K562 (cell line): ENCODE data around the gene SLC24A3. TPM values are rescaled to one million over a fixed set of nuclear protein-coding genes. Genes with fewer than 3 reads are reported as not detected.

ENCODE experiments used
- ATAC-seq: fragments of 200-7000 bp; cut with Tn5 transposase; 3 replicates; pipeline ENCODE4 v1.9.1; 2020; ENCODE audit warnings: moderate library complexity
- BruUV-seq: library from RNA; stranded (reverse); fragments of 400-500 nt; replicated peaks from 2 replicates; lab custom pipeline; 2021; lab: Mats Ljungman, UMichigan
- CTCF ChIA-PET: fragments of 300-600 bp; formaldehyde crosslinking; extraction: SDS; loops from one replicate; lab custom pipeline; 2021; ENCODE audit warnings: low intra/inter-chr PET ratio; lab: Yijun Ruan, JAX
- POLR2A ChIA-PET: fragments of 300-600, 350-650 bp; sonication (Branson Sonifier 250); formaldehyde crosslinking; extraction: SDS; loops from one replicate; lab custom pipeline; 2021; ENCODE audit warnings: antibody characterized with exemption, inconsistent platforms; lab: Yijun Ruan, JAX
- DNase-seq, 4 experiments: peaks; one replicate each; pipeline versions ENCODE4 v3.0.0 to v3.0.0-alpha.2; 2011 to 2018; ENCODE audit warnings: low spot score in 3 of 4, mixed read lengths in 3 of 4; ENCODE audit errors: extremely low read depth in 1 of 4
- FAIRE-seq: peaks from 2 replicates; lab custom pipeline; 2011; peaks lifted over from hg19 to GRCh38; lab: Jason Lieb, UNC
- H2AFZ ChIP-seq: 2 replicates; pipeline ENCODE4 v1.6.0; 2011; ENCODE audit warnings: low read depth, low read length, control low read depth, inconsistent platforms
- H3K27ac ChIP-seq: fragments of 200-600 bp; 3 replicates; pipeline ENCODE4 v1.8.0; 2011; ENCODE audit warnings: low read depth, mild to moderate bottlenecking, control low read depth, inconsistent platforms, low read length, moderate library complexity, mixed read lengths; ENCODE audit errors: extremely low read depth
- H3K27me3 ChIP-seq, 2 experiments: fragments of 300-600 bp in 1 of 2; 2 replicates in 1 of 2; 3 replicates in 1 of 2; pipeline versions ENCODE4 v1.6.0 to v1.8.0; 2011; ENCODE audit warnings: inconsistent platforms in 2 of 2, low read length in 2 of 2, mild to moderate bottlenecking in 1 of 2, mixed read lengths in 1 of 2, moderate library complexity in 1 of 2; ENCODE audit not compliant: control insufficient read depth in 2 of 2, insufficient read depth in 2 of 2
- H3K36me3 ChIP-seq: fragments of 300-600 bp; 3 replicates; pipeline ENCODE4 v1.8.0; 2011; ENCODE audit warnings: mild to moderate bottlenecking, low read length, inconsistent platforms; ENCODE audit not compliant: control insufficient read depth, insufficient read depth
- H3K4me1 ChIP-seq, 2 experiments: fragments of 200-600 bp in 1 of 2; replicated peaks in 1 of 2; 2 replicates in 1 of 2; 3 replicates in 1 of 2; pipeline versions ENCODE4 v1.5.1 to v1.8.0; 2011; ENCODE audit warnings: inconsistent platforms in 2 of 2, low read length in 2 of 2, mild to moderate bottlenecking in 1 of 2, mixed read lengths in 1 of 2, moderate library complexity in 1 of 2; ENCODE audit not compliant: control insufficient read depth in 2 of 2, insufficient read depth in 2 of 2
- H3K4me2 ChIP-seq: 2 replicates; pipeline ENCODE4 v1.6.1; 2011; ENCODE audit warnings: low read length, control low read depth, inconsistent platforms, mixed read lengths; ENCODE audit not compliant: insufficient read depth
- H3K4me3 ChIP-seq: fragments of 200-600 bp; sonication (generic), shearing (Covaris generic); 2 replicates; pipeline ENCODE4 v1.5.1; 2016; ENCODE audit warnings: control low read depth, inconsistent platforms
- H3K79me2 ChIP-seq: fragments of 200-600 bp; 3 replicates; pipeline ENCODE4 v1.8.0; 2011; ENCODE audit warnings: low read length, inconsistent platforms; ENCODE audit not compliant: control insufficient read depth, insufficient read depth
- H3K9ac ChIP-seq, 2 experiments: 2 replicates each; pipeline versions ENCODE4 v1.6.0 to v1.6.1; 2011; ENCODE audit warnings: low read depth in 2 of 2, low read length in 2 of 2, control low read depth in 1 of 2, inconsistent platforms in 1 of 2, mild to moderate bottlenecking in 1 of 2, mixed read lengths in 1 of 2; ENCODE audit not compliant: insufficient read depth in 1 of 2
- H3K9me1 ChIP-seq: one replicate; pipeline ENCODE4 v1.6.0; 2011; ENCODE audit warnings: inconsistent platforms, mild to moderate bottlenecking, low read length, moderate library complexity; ENCODE audit not compliant: control insufficient read depth, insufficient read depth
- H3K9me3 ChIP-seq: replicated peaks from 2 replicates; pipeline ENCODE4 v1.5.1; 2011; ENCODE audit warnings: low read depth, low read length, inconsistent platforms; ENCODE audit not compliant: control insufficient read depth, insufficient read depth
- H4K20me1 ChIP-seq: replicated peaks from 2 replicates; pipeline ENCODE4 v1.6.1; 2011; ENCODE audit warnings: low read length, inconsistent platforms, mixed read lengths; ENCODE audit not compliant: control insufficient read depth, insufficient read depth
- CBX2 ChIP-seq: fragments of 200-600 bp; sonication (generic); IDR thresholded peaks from one replicate; pipeline ENCODE4 v1.6.1; 2012; ENCODE audit warnings: mild to moderate bottlenecking, low read length, inconsistent platforms; ENCODE audit not compliant: insufficient read depth, poor library complexity, severe bottlenecking
- CHCHD3 ChIP-seq: fragments of 250-450 bp; sonication (Bioruptor Pico); IDR thresholded peaks from 2 replicates; pipeline ENCODE4 v2.1.2; 2022; ENCODE audit warnings: mild to moderate bottlenecking
- ELF4 ChIP-seq: fragments of 450-650 bp; formaldehyde crosslinking; IDR thresholded peaks from 2 replicates; pipeline ENCODE4 v1.4.0; 2022; ENCODE audit warnings: missing genetic modification characterization
- HMBOX1 ChIP-seq: sonication (generic); IDR thresholded peaks from 2 replicates; pipeline ENCODE4 v1.6.1; 2016
- HOXB6 ChIP-seq: fragments of 250-450 bp; sonication (Bioruptor Pico); IDR thresholded peaks from 2 replicates; pipeline ENCODE4 v1.5.1; 2022; ENCODE audit warnings: mild to moderate bottlenecking, borderline replicate concordance
- MBD2 ChIP-seq: sonication (generic); IDR thresholded peaks from 2 replicates; pipeline ENCODE4 v1.6.1; 2016; ENCODE audit warnings: low read depth, borderline replicate concordance
- MYBL2 ChIP-seq, 2 experiments: fragments of 450-650 bp in 1 of 2; sonication (generic) in 1 of 2; formaldehyde crosslinking in 1 of 2; IDR thresholded peaks; 2 replicates each; pipeline versions ENCODE4 v1.6.1 to v1.8.1; 2017 to 2022; ENCODE audit warnings: borderline replicate concordance in 1 of 2, inconsistent platforms in 1 of 2, low read depth in 1 of 2, mild to moderate bottlenecking in 1 of 2, missing genetic modification reagents in 1 of 2, moderate library complexity in 1 of 2
- PRMT5 ChIP-seq: sonication (generic); formaldehyde crosslinking; IDR thresholded peaks from 2 replicates; pipeline ENCODE4 v1.5.0; 2020; ENCODE audit warnings: missing genetic modification reagents
- SAP30 ChIP-seq: fragments of 200-600 bp; sonication (generic); IDR thresholded peaks from 2 replicates; pipeline ENCODE4 v1.6.1; 2012; ENCODE audit warnings: borderline replicate concordance, low read depth, mild to moderate bottlenecking, moderate library complexity, low read length, control low read depth, inconsistent platforms; ENCODE audit not compliant: insufficient read depth, poor library complexity, severe bottlenecking
- TEAD4 ChIP-seq, 2 experiments: sonication (generic) in 1 of 2; formaldehyde crosslinking in 1 of 2; IDR thresholded peaks; 2 replicates each; pipeline versions ENCODE4 v1.6.1 to v1.8.0; 2012 to 2022; ENCODE audit warnings: borderline replicate concordance in 1 of 2, inconsistent platforms in 1 of 2, low read length in 1 of 2, mild to moderate bottlenecking in 1 of 2, missing genetic modification reagents in 1 of 2
- USF1 ChIP-seq: sonication (generic); formaldehyde crosslinking; IDR thresholded peaks from 2 replicates; pipeline ENCODE4 v1.9.0; 2022; ENCODE audit warnings: mild to moderate bottlenecking, missing genetic modification reagents
- ZBTB12 ChIP-seq: fragments of 250-450 bp; sonication (Bioruptor Pico); IDR thresholded peaks from 2 replicates; pipeline ENCODE4 v1.4.0; 2020
- ZC3H8 ChIP-seq: fragments of 450-650 bp; IDR thresholded peaks from 2 replicates; pipeline ENCODE4 v1.6.1; 2017
- WGBS: fragments of 100-300 bp; shearing (Covaris generic); methylation state at CpG from one replicate; pipeline ENCODE4 v1.1.6; 2016; ENCODE audit warnings: low coverage, mixed read lengths; ENCODE audit not compliant: insufficient coverage; ENCODE audit errors: missing lambda C conversion rate; 5-methylcytosine and 5-hydroxymethylcytosine counted together
- in situ Hi-C: fragments of 300-500 bp; cut with MboI; formaldehyde crosslinking; loops from 4 replicates; pipeline ENCODE4 v1.15.0; 2018; ENCODE audit warnings: inconsistent platforms, mixed read lengths
- intact Hi-C: fragments of 100-400 bp; cut with micrococcal nuclease; formaldehyde crosslinking; loops from 2 replicates; pipeline ENCODE4 v1.14.2; 2022
- polyA plus RNA-seq, 8 experiments: library from polyadenylated mRNA; depleted of rRNA in 4 of 8; stranded (reverse) in 5 of 8; unstranded in 3 of 8; fragments of >200 nt; fragmentation: Nextera tagmentation in 2 of 8; fragmentation: Illumina TruSeq in 1 of 8; extraction: Ambion mirVana in 2 of 8; extraction: Trizol in 1 of 8; gene quantifications; 2 replicates each; pipeline versions ENCODE4 v1.2.1 to v1.2.3, GENCODE V29; 2011 to 2014; ENCODE audit warnings: inconsistent platforms in 1 of 8, missing spikeins in 1 of 8
- total RNA-seq, 7 experiments: library from RNA; depleted of rRNA in 6 of 7; stranded (reverse); fragments of >200 nt in 6 of 7; fragmentation: Illumina TruSeq in 2 of 7; extraction: Trizol in 2 of 7; gene quantifications; 2 replicates each; pipeline versions ENCODE4 v1.2.1 to v1.2.3, GENCODE V29; 2011 to 2021; ENCODE audit warnings: low replicate concordance in 1 of 7

Gene SLC24A3
- total and polyA plus RNA-seq, 9 of the 15 experiments (the other 6 are each of a cell fraction or from before 2014, with no cell fraction given): not detected

- no peaks in the 10 kb centered on the region for H3K9me1 ChIP-seq
- FAIRE-seq (no peak), ATAC-seq (no peak), DNase-seq (no peak)
- H3K27me3 ChIP-seq: no peaks in the 10 kb centered on the region
- H3K36me3 ChIP-seq: no peaks in the 10 kb centered on the region
- no peaks in the 10 kb centered on the region for H3K4me1 ChIP-seq
- no peaks in the 10 kb centered on the region for H3K79me2 ChIP-seq
- H2AFZ ChIP-seq: no peak overlapping the region
- in situ Hi-C loops: no loop called here
- WGBS: 0% methylated on average over 1 of the region's 4 CpGs
- H4K20me1 ChIP-seq: no peaks in the 10 kb centered on the region
- no peak overlapping the region for H3K9ac ChIP-seq
- BruUV-seq: no TSS peak
- no peak overlapping the region for H3K27ac ChIP-seq
- intact Hi-C loops: no loop called here
- POLR2A ChIA-PET: no interaction called here
- no peak overlapping the region for H3K4me2 ChIP-seq
- TF ChIP-seq USF1 (no peak), SAP30 (no peak), ELF4 (CRISPR knock-in tag) (no peak), ZBTB12 (no peak), CHCHD3 (CRISPR knock-in tag) (no peak), HMBOX1 (no peak), TEAD4 (IDR thresholded peaks at IDR 0.05; ENCODE audit: low read length) (no peak), TEAD4 (CRISPR knock-in tag; IDR thresholded peaks at IDR 0.05; ENCODE audit: borderline replicate concordance) (no peak), HOXB6 (CRISPR knock-in tag) (no peak), MYBL2 (IDR thresholded peaks at IDR 0.05; ENCODE audit: low read depth) (no peak), MYBL2 (CRISPR knock-in tag; IDR thresholded peaks at IDR 0.05; ENCODE audit: borderline replicate concordance) (no peak), ZC3H8 (no peak), CBX2 (no peak), PRMT5 (CRISPR knock-in tag) (no peak), MBD2 (no peak)
- TF ChIP-seq, all 486 proteins: peak for 0
- H3K9me3 ChIP-seq: no peaks in the 10 kb centered on the region
- CTCF ChIA-PET: no interaction called here
- no peak overlapping the region for H3K4me3 ChIP-seq
Observed at GRCh38 chr20:19419396-19419795, 207.0 kb downstream of the SLC24A3 start.
